ENCODE results near the gene TMEM151A.

DNA sequence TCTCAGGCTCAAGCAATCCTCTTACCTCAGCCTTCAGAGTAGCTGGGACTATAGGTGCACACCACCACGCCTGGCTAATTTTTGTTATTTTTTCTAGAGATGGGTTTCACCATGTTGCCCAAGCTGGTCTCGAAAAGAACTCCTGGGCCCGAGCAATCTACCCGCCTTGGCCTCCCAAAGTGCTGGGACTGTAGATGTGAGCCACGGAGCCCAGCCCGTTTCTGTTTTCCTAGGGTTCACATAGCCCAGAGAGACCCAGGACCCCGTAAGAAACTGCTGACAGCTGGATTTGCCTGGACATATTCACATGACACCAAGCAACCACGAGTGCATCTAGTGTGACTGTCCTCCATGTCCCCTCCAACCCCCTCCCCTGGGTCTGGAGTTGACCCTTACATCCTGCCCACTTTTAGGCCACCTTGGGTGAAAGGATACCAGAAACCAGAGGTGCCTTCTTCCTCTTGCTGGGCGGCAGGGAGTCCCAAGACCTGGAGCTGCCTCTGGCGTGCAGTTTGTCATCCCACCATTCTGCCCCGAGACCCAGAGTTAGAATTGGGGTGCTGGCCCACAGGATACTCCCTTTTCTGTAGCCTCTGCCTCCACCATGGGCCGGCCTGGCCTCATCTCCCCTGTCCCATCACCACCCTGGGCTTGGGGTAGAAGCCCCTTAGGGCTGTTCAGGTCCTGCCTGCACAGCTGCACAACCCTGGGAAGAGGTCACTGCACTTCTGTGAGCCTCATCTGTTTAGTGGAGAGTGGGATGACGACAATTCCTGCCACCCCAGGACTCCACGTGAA, 48.2 kb downstream of the TMEM151A start:
- TF ChIP-seq EZH2 (IDR thresholded peaks at IDR 0.05; ENCODE audit: low read length, unreplicated experiment), result no peak
- TF ChIP-seq, protein P1, sequence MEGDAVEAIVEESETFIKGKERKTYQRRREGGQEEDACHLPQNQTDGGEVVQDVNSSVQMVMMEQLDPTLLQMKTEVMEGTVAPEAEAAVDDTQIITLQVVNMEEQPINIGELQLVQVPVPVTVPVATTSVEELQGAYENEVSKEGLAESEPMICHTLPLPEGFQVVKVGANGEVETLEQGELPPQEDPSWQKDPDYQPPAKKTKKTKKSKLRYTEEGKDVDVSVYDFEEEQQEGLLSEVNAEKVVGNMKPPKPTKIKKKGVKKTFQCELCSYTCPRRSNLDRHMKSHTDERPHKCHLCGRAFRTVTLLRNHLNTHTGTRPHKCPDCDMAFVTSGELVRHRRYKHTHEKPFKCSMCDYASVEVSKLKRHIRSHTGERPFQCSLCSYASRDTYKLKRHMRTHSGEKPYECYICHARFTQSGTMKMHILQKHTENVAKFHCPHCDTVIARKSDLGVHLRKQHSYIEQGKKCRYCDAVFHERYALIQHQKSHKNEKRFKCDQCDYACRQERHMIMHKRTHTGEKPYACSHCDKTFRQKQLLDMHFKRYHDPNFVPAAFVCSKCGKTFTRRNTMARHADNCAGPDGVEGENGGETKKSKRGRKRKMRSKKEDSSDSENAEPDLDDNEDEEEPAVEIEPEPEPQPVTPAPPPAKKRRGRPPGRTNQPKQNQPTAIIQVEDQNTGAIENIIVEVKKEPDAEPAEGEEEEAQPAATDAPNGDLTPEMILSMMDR (conservative IDR thresholded peaks at IDR 0.05; ENCODE audit: low read depth, low read length), result no peak
- no peak for TF ChIP-seq EZH2phosphoT487 (IDR thresholded peaks at IDR 0.05; ENCODE audit: borderline replicate concordance, low read length)

Data from PC-3 (cell line).